Esophagus muscularis mucosa (tissue), 4 donors: ENCODE results near the gene XCR1.

Experiments used
- CTCF ChIP-seq, 3 experiments: fragments of 200-600 bp in 2 of 3; fragments of 450-650 bp in 1 of 3; sonication (generic) in 2 of 3; IDR thresholded peaks; one replicate each; pipeline ENCODE4 v1.5.1; 2017 to 2019; ENCODE audit warnings: antibody characterized with exemption in 3 of 3, mild to moderate bottlenecking in 2 of 3, moderate library complexity in 1 of 3
- EP300 ChIP-seq: sonication (generic); formaldehyde crosslinking; IDR thresholded peaks from one replicate; pipeline ENCODE4 v1.6.1; 2017; ENCODE audit warnings: antibody characterized with exemption
- POLR2A ChIP-seq: fragments of 450-650 bp; IDR thresholded peaks from one replicate; pipeline ENCODE4 v1.6.1; 2017; ENCODE audit warnings: antibody characterized with exemption, moderate library complexity, mild to moderate bottlenecking, low read depth
- POLR2AphosphoS5 ChIP-seq, 2 donors: sonication (generic); formaldehyde crosslinking; IDR thresholded peaks; one replicate each; pipeline ENCODE4 v1.6.1; 2017; ENCODE audit warnings: antibody characterized with exemption in 2 of 2

GRCh38 chr3:45987368-45988291 is 39.7 kb downstream of the XCR1 start:
- TF ChIP-seq CTCF (IDR thresholded peaks at IDR 0.05) (no peak), POLR2A (no peak), POLR2AphosphoS5 (IDR thresholded peaks at IDR 0.05) (peak; percentile 17 to 25), EP300 (no peak)
